K562 (cell line): ENCODE results near the gene CD74. TPM values are rescaled to one million over a fixed set of nuclear protein-coding genes. Genes with fewer than 3 reads are reported as not detected.

Experiments used
- ATAC-seq: fragments of 200-7000 bp; cut with Tn5 transposase; 3 replicates; pipeline ENCODE4 v1.9.1; 2020; ENCODE audit warnings: moderate library complexity
- BruUV-seq: library from RNA; stranded (reverse); fragments of 400-500 nt; replicated peaks from 2 replicates; lab custom pipeline; 2021; lab: Mats Ljungman, UMichigan
- CTCF ChIA-PET: fragments of 300-600 bp; formaldehyde crosslinking; extraction: SDS; loops from one replicate; lab custom pipeline; 2021; ENCODE audit warnings: low intra/inter-chr PET ratio; lab: Yijun Ruan, JAX
- POLR2A ChIA-PET: fragments of 300-600, 350-650 bp; sonication (Branson Sonifier 250); formaldehyde crosslinking; extraction: SDS; loops from one replicate; lab custom pipeline; 2021; ENCODE audit warnings: antibody characterized with exemption, inconsistent platforms; lab: Yijun Ruan, JAX
- DNase-seq, 4 experiments: peaks; one replicate each; pipeline versions ENCODE4 v3.0.0 to v3.0.0-alpha.2; 2011 to 2018; ENCODE audit warnings: low spot score in 3 of 4, mixed read lengths in 3 of 4; ENCODE audit errors: extremely low read depth in 1 of 4
- FAIRE-seq: peaks from 2 replicates; lab custom pipeline; 2011; peaks lifted over from hg19 to GRCh38; lab: Jason Lieb, UNC
- H2AFZ ChIP-seq: 2 replicates; pipeline ENCODE4 v1.6.0; 2011; ENCODE audit warnings: low read depth, low read length, control low read depth, inconsistent platforms
- H3K27ac ChIP-seq: fragments of 200-600 bp; 3 replicates; pipeline ENCODE4 v1.8.0; 2011; ENCODE audit warnings: low read depth, mild to moderate bottlenecking, control low read depth, inconsistent platforms, low read length, moderate library complexity, mixed read lengths; ENCODE audit errors: extremely low read depth
- H3K27me3 ChIP-seq, 2 experiments: fragments of 300-600 bp in 1 of 2; 2 replicates in 1 of 2; 3 replicates in 1 of 2; pipeline versions ENCODE4 v1.6.0 to v1.8.0; 2011; ENCODE audit warnings: inconsistent platforms in 2 of 2, low read length in 2 of 2, mild to moderate bottlenecking in 1 of 2, mixed read lengths in 1 of 2, moderate library complexity in 1 of 2; ENCODE audit not compliant: control insufficient read depth in 2 of 2, insufficient read depth in 2 of 2
- H3K36me3 ChIP-seq: fragments of 300-600 bp; 3 replicates; pipeline ENCODE4 v1.8.0; 2011; ENCODE audit warnings: mild to moderate bottlenecking, low read length, inconsistent platforms; ENCODE audit not compliant: control insufficient read depth, insufficient read depth
- H3K4me1 ChIP-seq, 2 experiments: fragments of 200-600 bp in 1 of 2; replicated peaks in 1 of 2; 2 replicates in 1 of 2; 3 replicates in 1 of 2; pipeline versions ENCODE4 v1.5.1 to v1.8.0; 2011; ENCODE audit warnings: inconsistent platforms in 2 of 2, low read length in 2 of 2, mild to moderate bottlenecking in 1 of 2, mixed read lengths in 1 of 2, moderate library complexity in 1 of 2; ENCODE audit not compliant: control insufficient read depth in 2 of 2, insufficient read depth in 2 of 2
- H3K4me2 ChIP-seq: 2 replicates; pipeline ENCODE4 v1.6.1; 2011; ENCODE audit warnings: low read length, control low read depth, inconsistent platforms, mixed read lengths; ENCODE audit not compliant: insufficient read depth
- H3K4me3 ChIP-seq: fragments of 200-600 bp; sonication (generic), shearing (Covaris generic); 2 replicates; pipeline ENCODE4 v1.5.1; 2016; ENCODE audit warnings: control low read depth, inconsistent platforms
- H3K79me2 ChIP-seq: fragments of 200-600 bp; 3 replicates; pipeline ENCODE4 v1.8.0; 2011; ENCODE audit warnings: low read length, inconsistent platforms; ENCODE audit not compliant: control insufficient read depth, insufficient read depth
- H3K9ac ChIP-seq, 2 experiments: 2 replicates each; pipeline versions ENCODE4 v1.6.0 to v1.6.1; 2011; ENCODE audit warnings: low read depth in 2 of 2, low read length in 2 of 2, control low read depth in 1 of 2, inconsistent platforms in 1 of 2, mild to moderate bottlenecking in 1 of 2, mixed read lengths in 1 of 2; ENCODE audit not compliant: insufficient read depth in 1 of 2
- H3K9me1 ChIP-seq: one replicate; pipeline ENCODE4 v1.6.0; 2011; ENCODE audit warnings: inconsistent platforms, mild to moderate bottlenecking, low read length, moderate library complexity; ENCODE audit not compliant: control insufficient read depth, insufficient read depth
- H3K9me3 ChIP-seq: replicated peaks from 2 replicates; pipeline ENCODE4 v1.5.1; 2011; ENCODE audit warnings: low read depth, low read length, inconsistent platforms; ENCODE audit not compliant: control insufficient read depth, insufficient read depth
- H4K20me1 ChIP-seq: replicated peaks from 2 replicates; pipeline ENCODE4 v1.6.1; 2011; ENCODE audit warnings: low read length, inconsistent platforms, mixed read lengths; ENCODE audit not compliant: control insufficient read depth, insufficient read depth
- HDAC3 ChIP-seq: fragments of 450-650 bp; IDR thresholded peaks from 2 replicates; pipeline ENCODE4 v1.6.1; 2018; ENCODE audit warnings: borderline replicate concordance, mild to moderate bottlenecking, moderate library complexity; ENCODE audit not compliant: partially characterized antibody
- HDAC6 ChIP-seq: IDR thresholded peaks from 2 replicates; pipeline ENCODE4 v1.6.1; 2012; ENCODE audit warnings: low read depth, mild to moderate bottlenecking, control low read depth, inconsistent platforms, low read length, moderate library complexity
- SMAD2 ChIP-seq: fragments of 150-350 bp; IDR thresholded peaks from 2 replicates; pipeline ENCODE4 v1.6.1; 2014; ENCODE audit warnings: low read depth, mild to moderate bottlenecking, low read length
- SMAD4 ChIP-seq: fragments of 250-450 bp; sonication (Bioruptor Pico); conservative IDR thresholded peaks from 2 replicates; pipeline ENCODE4 v1.8.0; 2021; ENCODE audit warnings: inconsistent platforms, mild to moderate bottlenecking, moderate library complexity
- ZEB2 ChIP-seq: fragments of 450-650 bp; IDR thresholded peaks from 2 replicates; pipeline ENCODE4 v1.6.1; 2016
- ZNF551 ChIP-seq: fragments of 250-450 bp; sonication (Bioruptor Pico); IDR thresholded peaks from 2 replicates; pipeline ENCODE4 v1.5.0; 2021; ENCODE audit warnings: mild to moderate bottlenecking, moderate library complexity
- ZNF764 ChIP-seq: fragments of 250-450 bp; sonication (Bioruptor Pico); IDR thresholded peaks from 2 replicates; pipeline ENCODE4 v1.4.0; 2020; ENCODE audit warnings: low read depth, mild to moderate bottlenecking, moderate library complexity
- WGBS: fragments of 100-300 bp; shearing (Covaris generic); methylation state at CpG from one replicate; pipeline ENCODE4 v1.1.6; 2016; ENCODE audit warnings: low coverage, mixed read lengths; ENCODE audit not compliant: insufficient coverage; ENCODE audit errors: missing lambda C conversion rate; 5-methylcytosine and 5-hydroxymethylcytosine counted together
- in situ Hi-C: fragments of 300-500 bp; cut with MboI; formaldehyde crosslinking; loops from 4 replicates; pipeline ENCODE4 v1.15.0; 2018; ENCODE audit warnings: inconsistent platforms, mixed read lengths
- intact Hi-C: fragments of 100-400 bp; cut with micrococcal nuclease; formaldehyde crosslinking; loops from 2 replicates; pipeline ENCODE4 v1.14.2; 2022
- polyA plus RNA-seq, 8 experiments: library from polyadenylated mRNA; depleted of rRNA in 4 of 8; stranded (reverse) in 5 of 8; unstranded in 3 of 8; fragments of >200 nt; fragmentation: Nextera tagmentation in 2 of 8; fragmentation: Illumina TruSeq in 1 of 8; extraction: Ambion mirVana in 2 of 8; extraction: Trizol in 1 of 8; gene quantifications; 2 replicates each; pipeline versions ENCODE4 v1.2.1 to v1.2.3, GENCODE V29; 2011 to 2014; ENCODE audit warnings: inconsistent platforms in 1 of 8, missing spikeins in 1 of 8
- total RNA-seq, 7 experiments: library from RNA; depleted of rRNA in 6 of 7; stranded (reverse); fragments of >200 nt in 6 of 7; fragmentation: Illumina TruSeq in 2 of 7; extraction: Trizol in 2 of 7; gene quantifications; 2 replicates each; pipeline versions ENCODE4 v1.2.1 to v1.2.3, GENCODE V29; 2011 to 2021; ENCODE audit warnings: low replicate concordance in 1 of 7
- TF ChIP-seq, protein P1 (sequence below): sonication (generic); formaldehyde crosslinking; IDR thresholded peaks from 2 replicates; pipeline ENCODE4 v1.9.0; 2022; ENCODE audit warnings: mild to moderate bottlenecking, missing genetic modification reagents
- TF ChIP-seq, protein P2 (sequence below): IDR thresholded peaks from 2 replicates; pipeline ENCODE4 v1.6.1; 2014; ENCODE audit warnings: antibody characterized with exemption

CD74 gene
- total and polyA plus RNA-seq, 9 of the 15 experiments (the other 6 are each of a cell fraction or from before 2014, with no cell fraction given), result 0.07 to 4.8 (median 0.32) TPM

DNA sequence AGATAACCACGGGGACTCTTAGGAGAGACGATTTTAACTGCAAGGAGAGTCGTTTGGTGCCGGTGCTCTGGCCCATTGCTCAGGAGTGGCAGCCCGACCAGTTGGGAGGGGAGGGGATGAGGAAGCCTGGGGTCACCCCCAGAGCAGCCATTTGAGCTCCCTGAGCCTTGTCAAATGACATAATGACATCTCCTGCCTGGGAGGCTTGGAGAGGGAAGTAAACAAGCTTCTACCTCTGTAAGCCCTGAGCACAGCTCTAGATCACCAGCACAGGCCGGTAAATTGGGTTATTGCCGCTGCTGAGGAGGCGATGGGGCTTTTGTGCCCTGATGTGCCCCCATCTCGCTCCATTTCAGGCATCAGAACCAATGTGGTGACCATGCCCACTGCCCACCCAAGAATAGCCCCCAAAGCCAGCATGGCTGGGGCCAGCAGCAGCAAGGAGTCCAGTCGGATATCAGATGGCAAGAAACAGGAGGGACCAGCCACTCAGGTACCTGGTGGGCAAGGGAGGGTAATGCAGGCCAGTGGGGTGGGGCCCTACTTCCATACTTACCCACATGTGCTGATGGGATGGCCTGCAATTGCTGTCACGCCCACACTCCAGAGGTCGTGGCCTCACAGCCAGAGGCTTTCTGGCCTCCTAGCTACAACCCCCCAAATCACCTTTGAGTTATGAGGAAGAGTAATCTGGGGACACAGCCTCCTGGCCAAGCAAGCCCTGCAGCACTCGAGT, 23.0 kb downstream of the CD74 start:
- no peak for FAIRE-seq
- Histone ChIP-seq H4K20me1 (0 out of 2 replicates have a peak, but pooled peaks cover 4% of the 10 kb centered on the region), H3K79me2 (no peaks in the 10 kb centered on the region; the same call in 2 of the 3 replicates), H2AFZ (no peak overlapping the region), H3K9me1 (no peaks in the 10 kb centered on the region), H3K4me2 (no peak overlapping the region), H3K27me3 (no peaks in the 10 kb centered on the region), H3K4me3 (no peak overlapping the region), H3K36me3 (peaks cover 99% of the 10 kb centered on the region), H3K4me1 (0 out of 5 replicates have a peak, but pooled peaks cover 0 to 3% of the 10 kb centered on the region in 2 experiments), H3K9me3 (no peaks in the 10 kb centered on the region), H3K27ac (no peak overlapping the region), H3K9ac (no peak overlapping the region)
- TF ChIP-seq ZNF764 (CRISPR knock-in tag) (no peak), SMAD2 (no peak), HDAC6 (no peak), ZNF551 (no peak), HDAC3 (no peak), ZEB2 (no peak), SMAD4 (CRISPR knock-in tag) (no peak)
- TF ChIP-seq, protein P1, sequence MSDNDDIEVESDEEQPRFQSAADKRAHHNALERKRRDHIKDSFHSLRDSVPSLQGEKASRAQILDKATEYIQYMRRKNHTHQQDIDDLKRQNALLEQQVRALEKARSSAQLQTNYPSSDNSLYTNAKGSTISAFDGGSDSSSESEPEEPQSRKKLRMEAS (CRISPR knock-in tag), result peak; percentile 45; the same call in 1 of the 2 replicates
- TF ChIP-seq, protein P2, sequence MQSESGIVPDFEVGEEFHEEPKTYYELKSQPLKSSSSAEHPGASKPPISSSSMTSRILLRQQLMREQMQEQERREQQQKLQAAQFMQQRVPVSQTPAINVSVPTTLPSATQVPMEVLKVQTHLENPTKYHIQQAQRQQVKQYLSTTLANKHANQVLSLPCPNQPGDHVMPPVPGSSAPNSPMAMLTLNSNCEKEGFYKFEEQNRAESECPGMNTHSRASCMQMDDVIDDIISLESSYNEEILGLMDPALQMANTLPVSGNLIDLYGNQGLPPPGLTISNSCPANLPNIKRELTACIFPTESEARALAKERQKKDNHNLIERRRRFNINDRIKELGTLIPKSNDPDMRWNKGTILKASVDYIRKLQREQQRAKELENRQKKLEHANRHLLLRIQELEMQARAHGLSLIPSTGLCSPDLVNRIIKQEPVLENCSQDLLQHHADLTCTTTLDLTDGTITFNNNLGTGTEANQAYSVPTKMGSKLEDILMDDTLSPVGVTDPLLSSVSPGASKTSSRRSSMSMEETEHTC, result no peak
- POLR2A ChIA-PET, result interaction anchor here (0.5 to 1.9 kb wide), 3 partner anchors 10 to 18 kb away, joined by 3 to 6 read pairs (median 6); no protein-coding TSS in a partner anchor
- 83% methylated on average over 13 of the region's 13 CpGs for WGBS
- BruUV-seq, result no TSS peak
- intact Hi-C loops (no loop called here), in situ Hi-C loops (no loop called here)
- DNase-seq, result peak in 2 of 4 experiments; percentile 48 to 50
- peak; percentile 50; the same call in 2 of the 3 replicates for ATAC-seq
- CTCF ChIA-PET, result interaction anchor here (0.6 kb wide), 1 partner anchor 211 kb away, joined by 3 read pairs; no protein-coding TSS in a partner anchor
